H1 (cell line): Measurements from ENCODE around the gene PIAS3. TPM values are rescaled to one million over a fixed set of nuclear protein-coding genes. Genes with fewer than 3 reads are reported as not detected.

Experiments used
- CBX5 ChIP-seq: fragments of 300-800, 300-1000 bp; sonication (generic); IDR thresholded peaks from 2 replicates; pipeline ENCODE4 v1.7.1; 2016; ENCODE audit warnings: antibody characterized with exemption, low read length, low read depth
- CEBPB ChIP-seq: IDR thresholded peaks from 2 replicates; pipeline ENCODE4 v1.6.1; 2012; ENCODE audit warnings: low read depth, low read length
- CHD7 ChIP-seq: fragments of 300-600 bp; sonication (generic); IDR thresholded peaks from 2 replicates; pipeline ENCODE4 v1.7.1; 2012; ENCODE audit warnings: low read length, moderate library complexity, mild to moderate bottlenecking, inconsistent platforms; ENCODE audit not compliant: insufficient replicate concordance
- CREB1 ChIP-seq: IDR thresholded peaks from 2 replicates; pipeline ENCODE4 v1.6.1; 2012; ENCODE audit warnings: inconsistent platforms
- EGR1 ChIP-seq: IDR thresholded peaks from 2 replicates; pipeline ENCODE4 v1.6.1; 2011; ENCODE audit warnings: low read depth, low read length, borderline replicate concordance
- EP300 ChIP-seq, 2 experiments: IDR thresholded peaks; 1 replicate in 1 of 2; 2 replicates in 1 of 2; pipeline ENCODE4 v1.6.1; 2011 to 2012; ENCODE audit warnings: low read depth in 2 of 2, low read length in 2 of 2, mild to moderate bottlenecking in 2 of 2, borderline replicate concordance in 1 of 2, inconsistent platforms in 1 of 2, moderate library complexity in 1 of 2
- JUN ChIP-seq: IDR thresholded peaks from 2 replicates; pipeline ENCODE4 v1.6.1; 2011; ENCODE audit warnings: low read depth, mild to moderate bottlenecking, improper control_type of control experiment, low read length
- JUND ChIP-seq: IDR thresholded peaks from 2 replicates; pipeline ENCODE4 v1.6.1; 2011; ENCODE audit warnings: mild to moderate bottlenecking, improper control_type of control experiment, low read length
- SIX5 ChIP-seq: IDR thresholded peaks from 2 replicates; pipeline ENCODE4 v1.6.1; 2011; ENCODE audit warnings: mild to moderate bottlenecking, low read depth, low read length
- SP4 ChIP-seq: IDR thresholded peaks from 2 replicates; pipeline ENCODE4 v1.6.1; 2012; ENCODE audit warnings: low read length, inconsistent platforms
- polyA plus RNA-seq, 7 experiments: library from polyadenylated mRNA; depleted of rRNA in 3 of 7; stranded (reverse) in 5 of 7; unstranded in 2 of 7; fragments of >200 nt in 5 of 7; fragments of 200-250 nt in 2 of 7; gene quantifications; 1 replicate in 5 of 7; 2 replicates in 1 of 7; 4 replicates in 1 of 7; pipeline versions ENCODE4 v1.2.1 to v1.2.3, GENCODE V29; 2011 to 2013; ENCODE audit warnings: missing spikeins in 2 of 7, mixed read lengths in 2 of 7
- total RNA-seq: library from RNA; stranded (reverse); fragmentation: NEBNext Ultra II Directional; extraction: Animal tissue kit (Norgen Biotek cat#: 25700); gene quantifications from 2 replicates; pipeline ENCODE4 v1.2.1, GENCODE V29; 2021

Gene PIAS3
- total and polyA plus RNA-seq, 2 of the 8 experiments (the other 6 are each of a cell fraction or from before 2014, with no cell fraction given) = 36.7 to 49.9 TPM

GRCh38 chr1:145887631-145888030 lies 28.8 kb upstream of the PIAS3 start (continued):
- TF ChIP-seq CHD7 (no peak), SP4 (no peak), EGR1 (no peak), EP300 (IDR thresholded peaks at IDR 0.05; ENCODE audit: borderline replicate concordance in 1 of 2, low read depth in 2 of 2, low read length in 2 of 2) (no peak), JUND (no peak), CREB1 (no peak), CEBPB (no peak), CBX5 (no peak), JUN (no peak), SIX5 (no peak)
